Esophagus muscularis mucosa (tissue), 4 donors: ENCODE data around the gene EYA2.

Source experiments
- EP300 ChIP-seq: sonication (generic); formaldehyde crosslinking; IDR thresholded peaks from one replicate; pipeline ENCODE4 v1.6.1; 2017; ENCODE audit warnings: antibody characterized with exemption
- POLR2AphosphoS5 ChIP-seq, 2 donors: sonication (generic); formaldehyde crosslinking; IDR thresholded peaks; one replicate each; pipeline ENCODE4 v1.6.1; 2017; ENCODE audit warnings: antibody characterized with exemption in 2 of 2
- TF ChIP-seq, protein P1 (sequence below), 3 experiments: fragments of 200-600 bp in 2 of 3; fragments of 450-650 bp in 1 of 3; sonication (generic) in 2 of 3; IDR thresholded peaks; one replicate each; pipeline ENCODE4 v1.5.1; 2017 to 2019; ENCODE audit warnings: antibody characterized with exemption in 3 of 3, mild to moderate bottlenecking in 2 of 3, moderate library complexity in 1 of 3

DNA sequence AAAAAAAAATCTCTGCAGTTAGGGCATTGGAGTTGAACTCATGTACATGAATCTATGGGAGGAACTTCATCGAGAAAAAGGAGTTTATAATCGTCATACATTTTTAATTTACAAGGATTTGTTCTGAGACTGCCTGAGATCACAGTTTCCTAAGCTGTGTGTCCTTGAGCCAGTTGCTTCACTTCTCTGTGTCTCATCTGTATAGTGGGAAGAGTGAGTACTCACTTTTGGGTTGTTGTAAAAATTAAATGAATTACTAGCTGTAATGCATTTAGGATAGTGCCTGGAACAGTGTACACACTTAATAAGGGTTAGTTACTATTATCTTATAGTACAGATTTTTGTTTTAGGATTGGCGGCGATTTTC lies 42.5 kb downstream of the EYA2 start:
- TF ChIP-seq POLR2AphosphoS5 (IDR thresholded peaks at IDR 0.05), result no peak
- TF ChIP-seq, protein P1, sequence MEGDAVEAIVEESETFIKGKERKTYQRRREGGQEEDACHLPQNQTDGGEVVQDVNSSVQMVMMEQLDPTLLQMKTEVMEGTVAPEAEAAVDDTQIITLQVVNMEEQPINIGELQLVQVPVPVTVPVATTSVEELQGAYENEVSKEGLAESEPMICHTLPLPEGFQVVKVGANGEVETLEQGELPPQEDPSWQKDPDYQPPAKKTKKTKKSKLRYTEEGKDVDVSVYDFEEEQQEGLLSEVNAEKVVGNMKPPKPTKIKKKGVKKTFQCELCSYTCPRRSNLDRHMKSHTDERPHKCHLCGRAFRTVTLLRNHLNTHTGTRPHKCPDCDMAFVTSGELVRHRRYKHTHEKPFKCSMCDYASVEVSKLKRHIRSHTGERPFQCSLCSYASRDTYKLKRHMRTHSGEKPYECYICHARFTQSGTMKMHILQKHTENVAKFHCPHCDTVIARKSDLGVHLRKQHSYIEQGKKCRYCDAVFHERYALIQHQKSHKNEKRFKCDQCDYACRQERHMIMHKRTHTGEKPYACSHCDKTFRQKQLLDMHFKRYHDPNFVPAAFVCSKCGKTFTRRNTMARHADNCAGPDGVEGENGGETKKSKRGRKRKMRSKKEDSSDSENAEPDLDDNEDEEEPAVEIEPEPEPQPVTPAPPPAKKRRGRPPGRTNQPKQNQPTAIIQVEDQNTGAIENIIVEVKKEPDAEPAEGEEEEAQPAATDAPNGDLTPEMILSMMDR (IDR thresholded peaks at IDR 0.05), result no peak
- no peak for TF ChIP-seq EP300
